Bronchial epithelial cell (primary cell): ENCODE data around the gene HEG1. TPM values are rescaled to one million over a fixed set of nuclear protein-coding genes. Genes with fewer than 3 reads are reported as not detected.

Experiments
- DNase-seq: peaks from one replicate; pipeline ENCODE4 v3.0.0-alpha.2; 2010; ENCODE audit warnings: low read depth
- FAIRE-seq: peaks from 2 replicates; lab custom pipeline; 2011; peaks lifted over from hg19 to GRCh38; lab: Jason Lieb, UNC
- H3K27me3 ChIP-seq: 2 replicates; pipeline ENCODE4 v1.5.1; 2011; ENCODE audit warnings: low read length; ENCODE audit not compliant: control insufficient read depth, insufficient read depth
- H3K36me3 ChIP-seq: 2 replicates; pipeline ENCODE4 v1.5.1; 2011; ENCODE audit warnings: low read length; ENCODE audit not compliant: control insufficient read depth, insufficient read depth
- H3K4me3 ChIP-seq: 2 replicates; pipeline ENCODE4 v1.5.1; 2011; ENCODE audit warnings: mild to moderate bottlenecking, low read depth, low read length, control low read depth
- total RNA-seq: library from RNA; depleted of rRNA; stranded (reverse); fragments of >200 nt; gene quantifications from 2 replicates; pipeline ENCODE4 v1.2.1, GENCODE V29; 2014
- TF ChIP-seq, protein P1 (sequence below): IDR thresholded peaks from 2 replicates; pipeline ENCODE4 v1.5.1; 2011; ENCODE audit warnings: mild to moderate bottlenecking, moderate library complexity, low read length, control low read depth, inconsistent platforms; ENCODE audit not compliant: insufficient read depth, severe bottlenecking

Gene HEG1
- total RNA-seq, 1 donor from 2014 or later: 7.1 TPM

- DNase-seq (no peak), FAIRE-seq (no peak)
- Histone ChIP-seq H3K27me3 (no peaks in the 10 kb centered on the region), H3K36me3 (peaks cover 16% of the 10 kb centered on the region), H3K4me3 (no peak overlapping the region)
- TF ChIP-seq, protein P1, sequence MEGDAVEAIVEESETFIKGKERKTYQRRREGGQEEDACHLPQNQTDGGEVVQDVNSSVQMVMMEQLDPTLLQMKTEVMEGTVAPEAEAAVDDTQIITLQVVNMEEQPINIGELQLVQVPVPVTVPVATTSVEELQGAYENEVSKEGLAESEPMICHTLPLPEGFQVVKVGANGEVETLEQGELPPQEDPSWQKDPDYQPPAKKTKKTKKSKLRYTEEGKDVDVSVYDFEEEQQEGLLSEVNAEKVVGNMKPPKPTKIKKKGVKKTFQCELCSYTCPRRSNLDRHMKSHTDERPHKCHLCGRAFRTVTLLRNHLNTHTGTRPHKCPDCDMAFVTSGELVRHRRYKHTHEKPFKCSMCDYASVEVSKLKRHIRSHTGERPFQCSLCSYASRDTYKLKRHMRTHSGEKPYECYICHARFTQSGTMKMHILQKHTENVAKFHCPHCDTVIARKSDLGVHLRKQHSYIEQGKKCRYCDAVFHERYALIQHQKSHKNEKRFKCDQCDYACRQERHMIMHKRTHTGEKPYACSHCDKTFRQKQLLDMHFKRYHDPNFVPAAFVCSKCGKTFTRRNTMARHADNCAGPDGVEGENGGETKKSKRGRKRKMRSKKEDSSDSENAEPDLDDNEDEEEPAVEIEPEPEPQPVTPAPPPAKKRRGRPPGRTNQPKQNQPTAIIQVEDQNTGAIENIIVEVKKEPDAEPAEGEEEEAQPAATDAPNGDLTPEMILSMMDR: no peak
These were observed 58.2 kb downstream of the HEG1 start for GRCh38 chr3:124997303-124998246.

- Histone ChIP-seq H3K36me3 (peaks cover 8% of the 10 kb centered on the region), H3K4me3 (no peak overlapping the region), H3K27me3 (no peaks in the 10 kb centered on the region)
- peak; percentile 37 for DNase-seq
- TF ChIP-seq, protein P1: peak; percentile 79
- FAIRE-seq: no peak
These were observed 60.3 kb downstream of the HEG1 start for GRCh38 chr3:124995460-124995994.

DNA sequence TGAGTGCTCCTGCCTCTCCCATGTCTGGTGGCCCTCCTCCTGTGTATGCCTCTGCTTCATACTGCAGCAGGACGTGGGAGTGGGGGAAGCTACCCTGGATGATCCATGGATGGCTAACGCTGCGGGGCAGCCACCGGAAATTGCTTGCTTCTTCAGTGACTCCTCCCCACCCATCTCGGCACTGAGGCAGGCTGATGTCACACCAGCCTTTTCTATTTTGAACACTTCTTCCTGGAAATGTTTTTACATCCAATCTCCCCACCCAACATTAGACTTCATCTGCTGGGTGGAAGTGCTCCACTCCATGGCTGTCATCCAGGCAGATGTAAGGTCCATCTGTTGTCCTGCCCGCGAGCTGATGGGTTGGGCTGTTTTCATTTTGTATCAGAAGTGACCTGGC, 62.3 kb downstream of the HEG1 start:
- TF ChIP-seq, protein P1: no peak
- Histone ChIP-seq H3K27me3 (no peaks in the 10 kb centered on the region), H3K36me3 (peaks cover 10% of the 10 kb centered on the region), H3K4me3 (no peak overlapping the region)
- FAIRE-seq: no peak
- DNase-seq: no peak

DNA sequence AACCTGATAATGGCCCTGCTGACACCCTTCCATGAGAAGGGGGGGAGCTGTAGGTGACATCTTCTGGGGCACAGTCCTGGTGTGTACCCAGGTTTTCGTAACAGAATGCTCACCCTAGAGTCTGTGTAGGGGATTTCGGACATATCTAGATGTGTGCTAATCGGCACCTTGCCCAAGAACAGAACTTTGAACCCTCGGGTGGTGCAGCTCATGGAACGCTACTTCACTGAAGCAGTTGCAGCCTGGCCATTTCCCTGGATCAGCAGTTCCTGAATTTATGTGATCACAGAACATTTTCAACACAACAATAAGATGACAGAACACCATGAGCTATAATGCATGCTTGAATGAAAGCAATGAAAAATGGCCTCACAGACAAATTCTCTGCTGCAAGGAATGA, 63.8 kb downstream of the HEG1 start:
- DNase-seq: no peak
- Histone ChIP-seq H3K4me3 (no peak overlapping the region), H3K36me3 (peaks cover 4% of the 10 kb centered on the region), H3K27me3 (no peaks in the 10 kb centered on the region)
- FAIRE-seq: no peak
- TF ChIP-seq, protein P1: no peak

GRCh38 chr3:124986192-124987143, 69.3 kb downstream of the HEG1 start:
- peaks cover 2% of the 10 kb centered on the region for H3K36me3 ChIP-seq
- no peak for FAIRE-seq

More at GRCh38 chr3:124986192-124987143, 69.3 kb downstream of the HEG1 start:
- H3K4me3 ChIP-seq: no peak overlapping the region
- no peaks in the 10 kb centered on the region for H3K27me3 ChIP-seq
- peak; percentile 91 for DNase-seq
- TF ChIP-seq, protein P1: peak; percentile 32
